IPS DF 6.9 (cell line): ENCODE data around the gene ENTPD8.

Experiments used
- DNase-seq: peaks from one replicate; pipeline ENCODE4 v3.0.0-alpha.2; 2013; ENCODE audit warnings: low read depth, low spot score
- H3K27ac ChIP-seq: one replicate; pipeline ENCODE4 v1.5.1; 2013; ENCODE audit warnings: low read length, control low read depth
- H3K27me3 ChIP-seq: 2 replicates; pipeline ENCODE4 v1.6.1; 2013; ENCODE audit warnings: mild to moderate bottlenecking, low read length; ENCODE audit not compliant: control insufficient read depth, insufficient read depth
- H3K36me3 ChIP-seq: 2 replicates; pipeline ENCODE4 v1.6.1; 2013; ENCODE audit warnings: low read length; ENCODE audit not compliant: control insufficient read depth, insufficient read depth
- H3K4me1 ChIP-seq: 2 replicates; pipeline ENCODE4 v1.6.1; 2013; ENCODE audit warnings: low read length; ENCODE audit not compliant: control insufficient read depth, insufficient read depth
- H3K4me3 ChIP-seq: 2 replicates; pipeline ENCODE4 v1.5.1; 2013; ENCODE audit warnings: mild to moderate bottlenecking, low read length
- H3K9me3 ChIP-seq: 2 replicates; pipeline ENCODE4 v1.6.1; 2013; ENCODE audit warnings: low read length, inconsistent platforms; ENCODE audit not compliant: control insufficient read depth, insufficient read depth
- WGBS: extraction: QIAGEN DNeasy Blood & Tissue Kit; methylation state at CpG from one replicate; pipeline ENCODE4 v1.1.7; 2013; ENCODE audit warnings: mixed read lengths, missing lambda C conversion rate; ENCODE audit not compliant: insufficient read length, insufficient coverage; 5-methylcytosine and 5-hydroxymethylcytosine counted together

ENTPD8 gene

GRCh38 chr9:137462986-137463930 lies 22.1 kb upstream of the ENTPD8 start:
- WGBS: no CpG with 5 or more reads among the region's 30 CpGs

GRCh38 chr9:137462396-137462985 lies 21.3 kb upstream of the ENTPD8 start:
- peaks cover 6% of the 10 kb centered on the region; the same call in 1 of the 2 replicates for H3K4me1 ChIP-seq
- no peak overlapping the region for H3K4me3 ChIP-seq
- DNase-seq: no peak
- H3K27ac ChIP-seq: no peak overlapping the region
- no CpG with 5 or more reads among the region's 25 CpGs for WGBS
- no peaks in the 10 kb centered on the region for H3K27me3 ChIP-seq
- H3K36me3 ChIP-seq: peaks cover 2% of the 10 kb centered on the region; the same call in 1 of the 2 replicates
- no peaks in the 10 kb centered on the region for H3K9me3 ChIP-seq

More at GRCh38 chr9:137462986-137463930, 22.1 kb upstream of the ENTPD8 start:
- no peak overlapping the region for H3K27ac ChIP-seq
- 0 out of 2 replicates have a peak, but pooled peaks cover 2% of the 10 kb centered on the region for H3K4me1 ChIP-seq
- no peaks in the 10 kb centered on the region for H3K9me3 ChIP-seq
- H3K27me3 ChIP-seq: no peaks in the 10 kb centered on the region
- H3K4me3 ChIP-seq: no peak overlapping the region
- no peak for DNase-seq
- peaks cover 2% of the 10 kb centered on the region; the same call in 1 of the 2 replicates for H3K36me3 ChIP-seq

- Histone ChIP-seq H3K9me3 (no peaks in the 10 kb centered on the region), H3K4me3 (no peak overlapping the region), H3K27me3 (no peaks in the 10 kb centered on the region), H3K36me3 (peaks cover 6% of the 10 kb centered on the region; the same call in 1 of the 2 replicates), H3K27ac (no peak overlapping the region), H3K4me1 (peaks cover 6% of the 10 kb centered on the region; the same call in 1 of the 2 replicates)
- DNase-seq: no peak
- no CpG with 5 or more reads among the region's 52 CpGs for whole genome bisulfite sequencing
These were observed 20.7 kb upstream of the ENTPD8 start for GRCh38 chr9:137461663-137462395.

GRCh38 chr9:137461316-137461662 lies 20.1 kb upstream of the ENTPD8 start:
- peaks cover 6% of the 10 kb centered on the region; the same call in 1 of the 2 replicates for H3K4me1 ChIP-seq
- H3K27ac ChIP-seq: no peak overlapping the region
- H3K9me3 ChIP-seq: no peaks in the 10 kb centered on the region
- DNase-seq: no peak
- no peaks in the 10 kb centered on the region for H3K27me3 ChIP-seq
- no CpG with 5 or more reads among the region's 21 CpGs for WGBS
- H3K4me3 ChIP-seq: no peak overlapping the region
- peaks cover 6% of the 10 kb centered on the region; the same call in 1 of the 2 replicates for H3K36me3 ChIP-seq

- Histone ChIP-seq H3K27ac (no peak overlapping the region), H3K27me3 (no peaks in the 10 kb centered on the region), H3K4me1 (peaks cover 6% of the 10 kb centered on the region; the same call in 1 of the 2 replicates), H3K36me3 (peaks cover 6% of the 10 kb centered on the region; the same call in 1 of the 2 replicates), H3K9me3 (no peaks in the 10 kb centered on the region), H3K4me3 (no peak overlapping the region)
- no CpG with 5 or more reads among the region's 31 CpGs for WGBS
- no peak for DNase-seq
These were observed 19.5 kb upstream of the ENTPD8 start for GRCh38 chr9:137460363-137461315.

- no CpG with 5 or more reads among the region's 15 CpGs for WGBS
- H3K4me3 ChIP-seq: no peak overlapping the region
- no peaks in the 10 kb centered on the region for H3K9me3 ChIP-seq
- H3K27ac ChIP-seq: no peak overlapping the region
- H3K36me3 ChIP-seq: peaks cover 7% of the 10 kb centered on the region; the same call in 1 of the 2 replicates
- peaks cover 9% of the 10 kb centered on the region for H3K4me1 ChIP-seq
- no peak for DNase-seq
- no peaks in the 10 kb centered on the region for H3K27me3 ChIP-seq
These were observed 18.6 kb upstream of the ENTPD8 start for GRCh38 chr9:137459601-137460362.

GRCh38 chr9:137459152-137459600 lies 18.0 kb upstream of the ENTPD8 start, which contains the start of gene NSMF:
Gene NSMF (minus strand): TSS chr9:137459334. CDS start chr9:137459102, 232 bp downstream.
- Histone ChIP-seq H3K4me3 (peak within 1 kb of the TSS; percentile 46; the same call in 1 of the 2 replicates), H3K27ac (no peak within 1 kb of the TSS), H3K9me3 (no peaks in the 10 kb centered on the region), H3K4me1 (peaks cover 13% of the 10 kb centered on the region), H3K36me3 (peaks cover 7% of the 10 kb centered on the region; the same call in 1 of the 2 replicates), H3K27me3 (no peaks in the 10 kb centered on the region)
- WGBS: no CpG with 5 or more reads among the region's 62 CpGs
- no peak for DNase-seq

- Histone ChIP-seq H3K27me3 (no peaks in the 10 kb centered on the region), H3K9me3 (no peaks in the 10 kb centered on the region), H3K4me1 (peaks cover 13% of the 10 kb centered on the region), H3K4me3 (peak overlapping the region; percentile 46; the same call in 1 of the 2 replicates), H3K36me3 (peaks cover 7% of the 10 kb centered on the region; the same call in 1 of the 2 replicates), H3K27ac (no peak overlapping the region)
- WGBS: no CpG with 5 or more reads among the region's 88 CpGs
- no peak for DNase-seq
These were observed 17.3 kb upstream of the ENTPD8 start for GRCh38 chr9:137458194-137459151.
